H54 (cell line): ENCODE results near the gene SLC7A14.

ENCODE experiments used
- DNase-seq: peaks from one replicate; pipeline ENCODE4 v3.0.0; 2011; ENCODE audit warnings: low spot score, mixed read lengths; ENCODE audit not compliant: insufficient read length
- FAIRE-seq: peaks from 3 replicates; lab custom pipeline; 2011; peaks lifted over from hg19 to GRCh38; lab: Jason Lieb, UNC
- POLR2A ChIP-seq: IDR thresholded peaks from 2 replicates; pipeline ENCODE4 v1.6.1; 2011; ENCODE audit warnings: low read depth, mild to moderate bottlenecking, low read length

The SLC7A14 gene

GRCh38 chr3:170508291-170508690 is 77.6 kb downstream of the SLC7A14 start:
- TF ChIP-seq POLR2A: no peak
- DNase-seq (no peak), FAIRE-seq (no peak)

GRCh38 chr3:170507063-170507462 is 78.8 kb downstream of the SLC7A14 start:
- FAIRE-seq (no peak), DNase-seq (no peak)
- TF ChIP-seq POLR2A: no peak

GRCh38 chr3:170506556-170506955 is 79.3 kb downstream of the SLC7A14 start:
- no peak for TF ChIP-seq POLR2A
- peak; percentile 36 for FAIRE-seq
- DNase-seq: no peak

GRCh38 chr3:170502297-170502696 is 83.6 kb downstream of the SLC7A14 start:
- FAIRE-seq (no peak), DNase-seq (no peak)
- TF ChIP-seq POLR2A: no peak

GRCh38 chr3:170500995-170501394 is 84.9 kb downstream of the SLC7A14 start:
- no peak for TF ChIP-seq POLR2A
- FAIRE-seq (no peak), DNase-seq (no peak)

GRCh38 chr3:170500462-170500861 is 85.4 kb downstream of the SLC7A14 start:
- no peak for DNase-seq
- no peak for TF ChIP-seq POLR2A
- no peak for FAIRE-seq

- peak; percentile 57 for FAIRE-seq
- DNase-seq: peak; percentile 54
- TF ChIP-seq POLR2A: no peak
These were observed 86.2 kb downstream of the SLC7A14 start for GRCh38 chr3:170499562-170500156.

- TF ChIP-seq POLR2A: no peak
- no peak for DNase-seq
- FAIRE-seq: no peak
These were observed 88.4 kb downstream of the SLC7A14 start for GRCh38 chr3:170497207-170498095.

GRCh38 chr3:170496868-170497140 is 89.1 kb downstream of the SLC7A14 start:
- DNase-seq: no peak
- no peak for TF ChIP-seq POLR2A
- FAIRE-seq: no peak

GRCh38 chr3:170496026-170496867 is 89.6 kb downstream of the SLC7A14 start:
- no peak for FAIRE-seq
- no peak for DNase-seq
- TF ChIP-seq POLR2A: no peak

- DNase-seq (no peak), FAIRE-seq (no peak)
- no peak for TF ChIP-seq POLR2A
These were observed 91.1 kb downstream of the SLC7A14 start for GRCh38 chr3:170494766-170495165.

- no peak for TF ChIP-seq POLR2A
- DNase-seq (no peak), FAIRE-seq (peak; percentile 86)
These were observed 92.1 kb downstream of the SLC7A14 start for GRCh38 chr3:170493712-170494182.

GRCh38 chr3:170491901-170492300 is 94.0 kb downstream of the SLC7A14 start:
- FAIRE-seq (no peak), DNase-seq (no peak)
- no peak for TF ChIP-seq POLR2A
